Chondrocyte (in vitro differentiated cells): ENCODE measurements around the gene LHFPL2. TPM values are rescaled to one million over a fixed set of nuclear protein-coding genes. Genes with fewer than 3 reads are reported as not detected.

Experiments
- DNase-seq: peaks from one replicate; pipeline ENCODE4 v3.0.0; 2021; ENCODE audit warnings: mixed read lengths, low spot score
- H3K27ac Mint-ChIP-seq: one replicate; pipeline ENCODE4 v1.8.0; 2021; ENCODE audit warnings: mild to moderate bottlenecking, moderate library complexity, mixed read lengths; ENCODE audit not compliant: unreplicated experiment
- H3K27me3 Mint-ChIP-seq: 2 replicates; pipeline ENCODE4 v1.8.0; 2021; ENCODE audit warnings: low read depth, mixed read lengths
- H3K36me3 Mint-ChIP-seq: 2 replicates; pipeline ENCODE4 v1.8.0; 2021; ENCODE audit warnings: low read depth, mixed read lengths
- H3K4me1 Mint-ChIP-seq: 2 replicates; pipeline ENCODE4 v1.8.0; 2021; ENCODE audit warnings: low read depth, mild to moderate bottlenecking, mixed read lengths
- H3K4me3 Mint-ChIP-seq: one replicate; pipeline ENCODE4 v1.8.0; 2021; ENCODE audit warnings: mild to moderate bottlenecking, moderate library complexity, mixed read lengths; ENCODE audit not compliant: unreplicated experiment
- H3K9me3 Mint-ChIP-seq: 2 replicates; pipeline ENCODE4 v1.8.0; 2021; ENCODE audit warnings: low read depth, mixed read lengths
- total RNA-seq: library from RNA; stranded (reverse); gene quantifications from 3 replicates; pipeline ENCODE4 v1.2.1, GENCODE V29; 2021
- TF ChIP-seq, protein P1 (sequence below): fragments of 200-600 bp; sonication (generic); IDR thresholded peaks from 2 replicates; pipeline ENCODE4 v1.5.0; 2021; ENCODE audit warnings: antibody characterized with exemption, mild to moderate bottlenecking, moderate library complexity

Gene LHFPL2
- total RNA-seq, 1 donor from 2014 or later, result 49.4 TPM

DNA sequence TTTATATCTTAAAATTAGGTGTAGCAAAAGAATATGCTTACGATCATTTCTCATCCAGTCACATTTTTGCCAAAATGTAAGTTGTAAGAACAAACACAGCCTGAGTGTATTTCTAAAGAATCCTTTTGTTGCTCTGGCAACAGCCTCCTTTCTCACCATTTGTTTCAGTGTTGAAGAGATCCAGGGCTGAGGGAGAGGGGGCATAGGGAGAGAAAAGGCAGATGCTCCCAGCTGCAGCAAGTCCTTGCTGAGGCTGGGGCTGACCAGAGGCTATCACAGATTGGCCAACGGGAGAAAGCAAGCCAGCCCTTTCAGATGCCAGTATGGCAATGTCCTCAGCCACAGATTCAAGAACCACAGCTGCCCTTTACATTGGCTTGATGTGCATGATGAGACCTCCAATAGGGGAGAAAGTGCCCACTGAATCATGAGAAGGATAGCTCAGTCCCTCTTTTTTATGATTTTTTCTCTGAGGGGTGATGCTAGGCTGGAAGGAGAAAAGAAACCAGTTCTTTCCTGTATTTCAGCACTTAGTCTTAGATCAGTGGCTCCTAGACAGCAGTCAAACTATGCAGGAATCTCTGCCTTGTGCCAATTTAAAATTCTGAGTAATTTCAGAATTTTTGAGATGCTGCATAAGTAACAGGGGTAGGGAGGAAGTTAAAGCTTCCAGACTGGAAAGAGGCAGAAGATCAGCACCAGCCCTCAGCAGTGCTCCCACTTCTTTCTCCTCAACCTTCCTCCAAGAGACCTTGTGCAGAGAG, 142.1 kb downstream of the LHFPL2 start:
- Mint-ChIP-seq H3K36me3 (no peaks in the 10 kb centered on the region), H3K9me3 (no peaks in the 10 kb centered on the region), H3K4me1 (peaks cover 90% of the 10 kb centered on the region), H3K4me3 (no peak overlapping the region), H3K27me3 (no peaks in the 10 kb centered on the region), H3K27ac (peak overlapping the region; percentile 87)
- DNase-seq, result no peak
- TF ChIP-seq, protein P1, sequence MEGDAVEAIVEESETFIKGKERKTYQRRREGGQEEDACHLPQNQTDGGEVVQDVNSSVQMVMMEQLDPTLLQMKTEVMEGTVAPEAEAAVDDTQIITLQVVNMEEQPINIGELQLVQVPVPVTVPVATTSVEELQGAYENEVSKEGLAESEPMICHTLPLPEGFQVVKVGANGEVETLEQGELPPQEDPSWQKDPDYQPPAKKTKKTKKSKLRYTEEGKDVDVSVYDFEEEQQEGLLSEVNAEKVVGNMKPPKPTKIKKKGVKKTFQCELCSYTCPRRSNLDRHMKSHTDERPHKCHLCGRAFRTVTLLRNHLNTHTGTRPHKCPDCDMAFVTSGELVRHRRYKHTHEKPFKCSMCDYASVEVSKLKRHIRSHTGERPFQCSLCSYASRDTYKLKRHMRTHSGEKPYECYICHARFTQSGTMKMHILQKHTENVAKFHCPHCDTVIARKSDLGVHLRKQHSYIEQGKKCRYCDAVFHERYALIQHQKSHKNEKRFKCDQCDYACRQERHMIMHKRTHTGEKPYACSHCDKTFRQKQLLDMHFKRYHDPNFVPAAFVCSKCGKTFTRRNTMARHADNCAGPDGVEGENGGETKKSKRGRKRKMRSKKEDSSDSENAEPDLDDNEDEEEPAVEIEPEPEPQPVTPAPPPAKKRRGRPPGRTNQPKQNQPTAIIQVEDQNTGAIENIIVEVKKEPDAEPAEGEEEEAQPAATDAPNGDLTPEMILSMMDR, result no peak

DNA sequence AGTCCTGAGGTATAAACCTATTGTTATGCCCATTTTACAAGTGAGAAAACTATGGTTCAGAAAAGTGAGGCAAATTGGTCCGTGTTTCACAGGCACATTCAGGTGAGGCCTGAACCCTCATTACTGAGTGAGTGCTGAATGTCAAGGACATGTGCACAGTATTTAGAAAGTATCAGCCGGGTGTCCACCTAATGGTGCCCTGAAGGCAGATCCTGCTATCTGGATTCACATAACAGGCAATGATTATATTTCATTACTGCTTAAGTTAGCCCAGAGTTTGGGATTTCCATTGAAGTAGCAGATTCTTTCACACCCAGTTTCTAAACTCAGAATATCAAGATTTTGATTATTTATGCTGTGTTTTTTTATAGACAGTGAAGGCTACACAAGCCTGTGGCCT, 142.7 kb downstream of the LHFPL2 start:
- Mint-ChIP-seq H3K4me3 (no peak overlapping the region), H3K4me1 (peaks cover 90% of the 10 kb centered on the region), H3K27me3 (no peaks in the 10 kb centered on the region), H3K36me3 (no peaks in the 10 kb centered on the region), H3K27ac (peak overlapping the region; percentile 97), H3K9me3 (no peaks in the 10 kb centered on the region)
- TF ChIP-seq, protein P1, result no peak
- no peak for DNase-seq

DNA sequence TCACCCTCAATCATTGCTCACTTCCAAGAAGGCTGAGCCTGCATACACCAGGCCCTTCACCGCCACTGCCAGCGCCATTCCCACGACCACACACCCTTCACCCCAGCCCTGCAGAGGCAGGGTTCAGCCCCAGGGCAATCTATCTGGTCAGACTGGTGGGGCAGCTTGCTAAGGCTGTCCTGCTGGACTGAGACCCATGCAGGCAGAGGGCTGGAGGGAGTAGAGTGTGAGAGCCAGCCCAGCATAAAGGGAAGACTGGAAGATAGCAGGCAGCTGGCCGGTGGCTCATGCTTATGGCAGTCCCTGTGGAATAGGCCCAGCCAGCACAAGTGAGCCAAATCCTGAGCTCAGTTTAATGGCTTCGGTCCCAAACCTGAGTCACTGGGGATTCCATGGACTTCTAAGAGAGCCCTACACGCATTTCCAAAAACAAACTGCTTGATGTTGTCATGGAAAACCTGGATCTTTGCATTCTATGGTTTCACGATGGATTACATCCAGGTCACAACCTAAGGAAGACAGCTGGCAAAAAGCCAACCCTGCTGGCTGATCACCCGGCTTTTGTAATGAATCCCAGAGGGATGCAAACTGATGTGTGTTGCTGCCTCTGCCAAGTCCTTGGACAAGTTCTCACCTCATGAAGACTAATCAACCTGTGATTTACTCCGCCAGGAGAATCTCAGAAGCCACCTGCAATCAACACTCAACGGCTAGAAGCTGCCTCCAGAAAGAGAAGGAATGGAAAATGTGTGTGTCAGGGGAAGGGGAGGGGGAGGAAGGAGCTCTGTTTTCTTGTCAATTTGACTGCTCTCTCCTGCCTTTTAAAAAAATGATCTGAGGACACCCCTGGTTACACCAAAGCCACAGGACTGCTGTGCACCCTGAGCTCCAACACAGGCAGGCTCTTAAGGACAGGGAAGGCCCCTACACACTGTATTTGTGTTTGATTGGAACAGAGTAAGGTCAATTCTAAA, 143.6 kb downstream of the LHFPL2 start:
- Mint-ChIP-seq H3K36me3 (peaks cover 1% of the 10 kb centered on the region), H3K9me3 (no peaks in the 10 kb centered on the region), H3K4me3 (peak overlapping the region; percentile 49), H3K27me3 (no peaks in the 10 kb centered on the region), H3K27ac (peak overlapping the region; percentile 97), H3K4me1 (peaks cover 91% of the 10 kb centered on the region)
- DNase-seq, result peak; percentile 75
- TF ChIP-seq, protein P1, result no peak

DNA sequence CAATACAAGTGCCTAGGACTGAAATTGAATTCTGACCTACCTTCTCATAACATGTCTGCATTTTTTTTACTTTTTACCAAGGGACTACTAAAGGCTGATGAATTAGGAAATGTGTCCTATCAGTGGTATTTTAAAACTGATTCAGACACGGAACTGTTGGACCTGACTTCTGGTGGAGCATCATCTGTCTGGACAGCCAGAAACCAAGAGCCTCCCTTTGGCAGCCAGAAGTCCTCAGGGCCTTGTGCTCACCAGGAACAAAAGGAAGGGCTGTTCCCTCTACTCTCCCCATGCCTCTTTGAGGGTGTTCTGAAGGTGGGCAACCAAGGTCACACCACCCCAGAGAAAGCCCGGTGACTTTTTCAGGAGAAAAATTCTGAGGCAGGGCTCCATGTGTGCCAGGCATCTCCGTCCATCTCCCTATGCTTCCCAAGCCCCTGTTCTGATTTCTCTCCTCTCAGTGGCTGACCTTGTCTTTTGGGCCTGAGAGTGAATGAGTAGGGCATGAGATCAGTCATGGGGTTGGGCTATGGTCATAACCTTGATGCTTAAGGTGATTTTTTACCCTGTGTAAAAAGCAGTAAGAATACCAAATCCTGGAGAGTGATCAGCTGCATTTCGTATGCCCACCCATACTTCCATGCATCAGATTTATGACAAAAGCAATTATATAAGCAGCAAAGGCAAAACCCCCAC, 144.5 kb downstream of the LHFPL2 start:
- Mint-ChIP-seq H3K9me3 (no peaks in the 10 kb centered on the region), H3K4me3 (no peak overlapping the region), H3K4me1 (peaks cover 92% of the 10 kb centered on the region)

More for the DNA sequence above, 144.5 kb downstream of the LHFPL2 start:
- TF ChIP-seq, protein P1, result no peak
- Mint-ChIP-seq H3K36me3 (peaks cover 3% of the 10 kb centered on the region), H3K27me3 (no peaks in the 10 kb centered on the region), H3K27ac (peak overlapping the region; percentile 97)
- peak; percentile 14 for DNase-seq
